SU-DHL-6 (cell line): ENCODE measurements around the gene MYO7B.

Source experiments
- H2AFZ ChIP-seq: fragments of 200-600 bp; sonication (generic); 2 replicates; pipeline ENCODE4 v1.6.1; 2014; ENCODE audit warnings: low read depth, mild to moderate bottlenecking, moderate library complexity, mixed read lengths, antibody characterized with exemption, low read length; ENCODE audit not compliant: severe bottlenecking
- H3F3A ChIP-seq: fragments of 200-600 bp; shearing (Covaris generic); 2 replicates; pipeline ENCODE4 v1.6.0; 2016; ENCODE audit warnings: antibody characterized with exemption, mild to moderate bottlenecking; ENCODE audit not compliant: insufficient read depth
- H3K27ac ChIP-seq: fragments of 200-600 bp; sonication (generic); 2 replicates; pipeline ENCODE4 v1.5.1; 2016; ENCODE audit warnings: low read depth, mild to moderate bottlenecking, low read length, moderate library complexity, mixed read lengths
- H3K27me3 ChIP-seq: fragments of 200-600 bp; sonication (generic), shearing (Covaris generic); 2 replicates; pipeline ENCODE4 v1.6.0; 2014; ENCODE audit warnings: mild to moderate bottlenecking, low read length
- H3K36me3 ChIP-seq: fragments of 200-600 bp; sonication (generic); 2 replicates; pipeline ENCODE4 v1.6.1; 2014; ENCODE audit warnings: mild to moderate bottlenecking, low read length, mixed read lengths
- H3K4me2 ChIP-seq: fragments of 300-600, 200-600 bp; shearing (Covaris generic), sonication (generic); 2 replicates; pipeline ENCODE4 v1.6.0; 2014; ENCODE audit warnings: low read length, low read depth, mild to moderate bottlenecking; ENCODE audit not compliant: poor library complexity, severe bottlenecking
- H3K4me3 ChIP-seq: fragments of 200-600 bp; sonication (generic); 2 replicates; pipeline ENCODE4 v1.5.1; 2014; ENCODE audit warnings: antibody characterized with exemption, low read length, mild to moderate bottlenecking, mixed read lengths; ENCODE audit not compliant: insufficient read depth, poor library complexity, severe bottlenecking
- H3K79me2 ChIP-seq: fragments of 200-600 bp; sonication (generic); 2 replicates; pipeline ENCODE4 v1.6.1; 2014; ENCODE audit warnings: mild to moderate bottlenecking, low read length, moderate library complexity; ENCODE audit not compliant: insufficient read depth
- H3K9ac ChIP-seq: fragments of 200-600 bp; sonication (generic); 2 replicates; pipeline ENCODE4 v1.7.0; 2014; ENCODE audit warnings: mild to moderate bottlenecking, low read length
- H3K9me2 ChIP-seq: fragments of 200-600 bp; sonication (generic); replicated peaks from 2 replicates; pipeline ENCODE4 v1.6.1; 2014; ENCODE audit warnings: low read length; ENCODE audit not compliant: insufficient read depth
- H3K9me3 ChIP-seq: fragments of 200-600 bp; sonication (generic); 2 replicates; pipeline ENCODE4 v1.6.1; 2014; ENCODE audit warnings: low read length, mixed read lengths; ENCODE audit not compliant: insufficient read depth
- H4K20me1 ChIP-seq: fragments of 200-600 bp; sonication (generic); 2 replicates; pipeline ENCODE4 v1.6.1; 2014; ENCODE audit warnings: low read depth, mild to moderate bottlenecking, antibody characterized with exemption, low read length, moderate library complexity, mixed read lengths
- CTCF ChIP-seq: fragments of 200-600 bp; sonication (generic); IDR thresholded peaks from one replicate; pipeline ENCODE4 v1.5.1; 2017; ENCODE audit warnings: antibody characterized with exemption, mild to moderate bottlenecking, low read length, moderate library complexity; ENCODE audit not compliant: insufficient read depth, poor library complexity, severe bottlenecking
- EZH2phosphoT487 ChIP-seq: fragments of 200-600 bp; sonication (generic), shearing (Covaris generic); conservative IDR thresholded peaks from 2 replicates; pipeline ENCODE4 v1.6.1; 2018; ENCODE audit warnings: mild to moderate bottlenecking, antibody characterized with exemption, low read length, moderate library complexity, mixed read lengths

Gene MYO7B

GRCh38 chr2:127596311-127597045 is 61.0 kb downstream of the MYO7B start:
- H3K9me3 ChIP-seq, result no peaks in the 10 kb centered on the region
- no peaks in the 10 kb centered on the region for H3F3A ChIP-seq
- H3K36me3 ChIP-seq, result no peaks in the 10 kb centered on the region
- no peaks in the 10 kb centered on the region for H3K27me3 ChIP-seq
- H3K4me3 ChIP-seq, result no peak overlapping the region
- no peak overlapping the region for H3K27ac ChIP-seq
- no peak overlapping the region for H2AFZ ChIP-seq
- H3K4me2 ChIP-seq, result no peak overlapping the region
- no peaks in the 10 kb centered on the region for H4K20me1 ChIP-seq
- no peaks in the 10 kb centered on the region for H3K79me2 ChIP-seq
- TF ChIP-seq CTCF, result no peak
- TF ChIP-seq EZH2phosphoT487, result no peak
- H3K9ac ChIP-seq, result no peak overlapping the region
- H3K9me2 ChIP-seq, result no peaks in the 10 kb centered on the region

GRCh38 chr2:127597046-127597983 is 61.8 kb downstream of the MYO7B start:
- Histone ChIP-seq H3K9me3 (no peaks in the 10 kb centered on the region), H3K4me3 (no peak overlapping the region), H3K9me2 (no peaks in the 10 kb centered on the region), H3K27me3 (no peaks in the 10 kb centered on the region), H4K20me1 (no peaks in the 10 kb centered on the region), H2AFZ (no peak overlapping the region), H3K27ac (no peak overlapping the region), H3K36me3 (no peaks in the 10 kb centered on the region), H3K4me2 (no peak overlapping the region), H3K9ac (no peak overlapping the region), H3F3A (no peaks in the 10 kb centered on the region), H3K79me2 (no peaks in the 10 kb centered on the region)
- TF ChIP-seq CTCF (no peak), EZH2phosphoT487 (no peak)

DNA sequence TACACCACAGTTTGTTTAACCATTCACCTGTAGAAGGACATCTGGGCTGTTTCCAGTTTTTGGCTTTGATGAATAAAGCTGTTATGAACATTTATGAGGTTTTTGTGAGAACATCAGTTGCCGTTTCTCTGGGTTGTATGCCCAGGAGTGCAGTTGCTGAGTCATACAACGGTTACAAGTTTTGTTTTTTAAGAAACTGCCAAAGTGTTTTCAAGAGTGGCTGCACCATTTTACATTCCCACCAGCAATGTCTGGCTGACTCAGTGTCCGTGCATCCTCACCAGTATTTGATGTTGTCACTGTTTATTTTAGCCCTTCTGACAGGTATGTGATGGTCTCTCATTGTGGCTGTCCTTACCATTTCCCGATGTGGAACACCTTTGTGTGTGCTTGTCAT is 62.5 kb downstream of the MYO7B start:
- no peak overlapping the region for H3K4me3 ChIP-seq
- no peaks in the 10 kb centered on the region for H4K20me1 ChIP-seq
- no peak overlapping the region for H2AFZ ChIP-seq
- H3K27ac ChIP-seq, result no peak overlapping the region
- TF ChIP-seq EZH2phosphoT487 (no peak), CTCF (no peak)
- H3K9me3 ChIP-seq, result no peaks in the 10 kb centered on the region
- no peaks in the 10 kb centered on the region; the same call in 1 of the 2 replicates for H3K27me3 ChIP-seq
- H3F3A ChIP-seq, result no peaks in the 10 kb centered on the region
- H3K9me2 ChIP-seq, result no peaks in the 10 kb centered on the region
- no peaks in the 10 kb centered on the region for H3K36me3 ChIP-seq
- no peaks in the 10 kb centered on the region for H3K79me2 ChIP-seq
- H3K4me2 ChIP-seq, result no peak overlapping the region
- H3K9ac ChIP-seq, result no peak overlapping the region
